IPS DF 6.9 (cell line): ENCODE data around the gene IFI16.
"Not testable (repeated sequence)": the region's sequence is repeated elsewhere in the genome, so short reads cannot be mapped to it uniquely, and the experiment has no call there.

Source experiments
- DNase-seq: peaks from one replicate; pipeline ENCODE4 v3.0.0-alpha.2; 2013; ENCODE audit warnings: low read depth, low spot score
- H3K27ac ChIP-seq: one replicate; pipeline ENCODE4 v1.5.1; 2013; ENCODE audit warnings: low read length, control low read depth
- H3K27me3 ChIP-seq: 2 replicates; pipeline ENCODE4 v1.6.1; 2013; ENCODE audit warnings: mild to moderate bottlenecking, low read length; ENCODE audit not compliant: control insufficient read depth, insufficient read depth
- H3K36me3 ChIP-seq: 2 replicates; pipeline ENCODE4 v1.6.1; 2013; ENCODE audit warnings: low read length; ENCODE audit not compliant: control insufficient read depth, insufficient read depth
- H3K4me1 ChIP-seq: 2 replicates; pipeline ENCODE4 v1.6.1; 2013; ENCODE audit warnings: low read length; ENCODE audit not compliant: control insufficient read depth, insufficient read depth
- H3K4me3 ChIP-seq: 2 replicates; pipeline ENCODE4 v1.5.1; 2013; ENCODE audit warnings: mild to moderate bottlenecking, low read length
- H3K9me3 ChIP-seq: 2 replicates; pipeline ENCODE4 v1.6.1; 2013; ENCODE audit warnings: low read length, inconsistent platforms; ENCODE audit not compliant: control insufficient read depth, insufficient read depth
- WGBS: extraction: QIAGEN DNeasy Blood & Tissue Kit; methylation state at CpG from one replicate; pipeline ENCODE4 v1.1.7; 2013; ENCODE audit warnings: mixed read lengths, missing lambda C conversion rate; ENCODE audit not compliant: insufficient read length, insufficient coverage; 5-methylcytosine and 5-hydroxymethylcytosine counted together

IFI16 gene

DNA sequence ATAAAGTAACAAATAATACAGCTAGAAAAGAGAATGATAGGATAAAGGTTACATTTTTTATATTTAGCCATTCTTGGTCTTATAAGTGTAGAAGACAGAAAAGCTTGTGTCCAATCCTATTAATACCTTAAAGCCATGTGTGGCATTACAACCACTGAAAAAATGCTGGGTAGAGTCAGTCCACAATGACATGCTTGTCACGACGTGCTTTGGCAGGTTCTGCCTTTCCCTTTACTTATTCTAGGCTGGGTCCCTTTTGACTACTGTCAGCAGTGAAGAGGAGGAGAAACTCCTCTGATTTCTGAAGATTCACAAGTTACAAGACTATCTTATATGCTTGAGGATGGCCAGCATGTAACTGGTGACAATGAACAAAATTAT, 81.5 kb downstream of the IFI16 start:
- Histone ChIP-seq H3K36me3 (no peaks in the 10 kb centered on the region), H3K9me3 (no peaks in the 10 kb centered on the region), H3K4me3 (no peak overlapping the region), H3K27me3 (no peaks in the 10 kb centered on the region), H3K27ac (no peak overlapping the region), H3K4me1 (no peaks in the 10 kb centered on the region)
- no CpG with 5 or more reads among the region's 2 CpGs for WGBS
- DNase-seq: no peak

DNA sequence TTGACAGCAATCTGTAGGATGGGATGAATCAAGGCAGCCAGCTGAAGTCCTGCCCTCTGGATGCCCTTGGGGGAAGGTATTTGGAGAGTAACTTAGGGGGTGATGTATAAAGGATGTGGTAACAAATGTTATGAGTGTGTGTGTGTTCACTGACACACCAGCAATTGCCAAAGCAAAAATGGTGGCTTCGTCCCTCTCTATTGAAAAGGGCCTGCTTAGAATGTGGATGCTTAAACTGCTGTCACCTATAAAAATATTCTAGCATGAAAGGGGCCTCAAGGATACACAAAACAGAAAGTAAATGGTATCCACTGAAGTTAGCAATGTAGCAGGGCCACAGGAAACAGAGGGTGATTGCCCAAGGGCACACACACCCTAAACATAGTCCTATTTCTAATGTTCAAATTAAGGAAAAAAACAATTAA, 81.9 kb downstream of the IFI16 start:
- H3K4me1 ChIP-seq: no peaks in the 10 kb centered on the region
- no peaks in the 10 kb centered on the region for H3K27me3 ChIP-seq
- no peaks in the 10 kb centered on the region for H3K36me3 ChIP-seq
- WGBS: no CpG with 5 or more reads among the region's 1 CpG
- H3K27ac ChIP-seq: no peak overlapping the region
- DNase-seq: no peak
- no peak overlapping the region for H3K4me3 ChIP-seq
- H3K9me3 ChIP-seq: no peaks in the 10 kb centered on the region

DNA sequence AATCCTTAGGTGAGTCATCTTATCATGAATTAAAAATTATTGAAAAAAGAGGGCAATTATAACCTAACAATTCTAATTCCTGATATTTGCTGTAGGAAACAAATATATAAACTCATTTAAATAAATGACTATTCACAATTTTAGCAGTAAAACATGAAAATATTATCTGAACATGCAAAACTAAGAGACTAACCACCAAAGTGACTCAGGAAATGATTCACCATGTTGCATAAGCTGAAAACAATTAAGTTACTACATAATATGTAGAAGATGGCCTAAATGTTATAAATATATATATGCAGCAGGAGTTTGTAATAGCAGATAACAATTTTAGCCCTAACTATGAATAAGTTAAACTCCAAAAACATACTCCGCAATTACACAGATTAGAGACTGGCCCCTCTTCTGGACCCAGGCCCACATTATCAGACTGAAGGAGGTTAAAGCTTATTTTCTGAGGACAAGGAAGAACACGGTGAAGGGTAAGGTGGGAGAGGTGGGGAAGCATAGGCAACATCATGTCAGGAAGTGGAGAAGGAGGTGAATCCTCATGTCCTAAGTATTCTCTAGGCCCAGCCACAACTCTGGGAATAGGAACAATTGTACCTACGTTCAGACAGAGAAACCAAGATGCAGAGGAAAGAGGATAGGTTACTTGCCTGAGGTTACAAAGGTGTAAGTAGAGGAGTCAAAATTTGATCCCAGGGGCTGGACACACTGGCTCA, 82.5 kb downstream of the IFI16 start:
- DNase-seq: no peak
- no peaks in the 10 kb centered on the region for H3K27me3 ChIP-seq
- H3K36me3 ChIP-seq: no peaks in the 10 kb centered on the region
- no CpG with 5 or more reads among the region's 3 CpGs for WGBS
- no peaks in the 10 kb centered on the region for H3K9me3 ChIP-seq
- no peak overlapping the region for H3K4me3 ChIP-seq
- no peaks in the 10 kb centered on the region for H3K4me1 ChIP-seq
- no peak overlapping the region for H3K27ac ChIP-seq

DNA sequence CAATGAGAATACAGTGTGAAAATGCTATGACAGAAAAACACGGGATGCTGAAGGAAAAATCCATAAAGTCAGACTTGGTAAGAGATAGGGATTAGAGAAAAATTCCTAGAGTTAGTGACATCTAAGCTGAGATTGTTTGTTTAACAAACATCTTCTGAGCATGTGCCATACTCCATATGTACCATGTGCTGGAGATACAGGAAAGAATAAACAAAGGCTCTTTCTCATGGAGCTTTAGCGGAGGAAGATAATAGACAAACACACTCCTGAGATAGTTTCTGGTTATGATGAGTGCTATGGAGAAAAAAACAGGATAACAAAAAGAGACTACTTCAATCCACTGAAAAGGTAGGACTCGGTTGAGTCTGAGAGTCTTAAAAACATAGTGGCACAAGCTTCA, 88.9 kb downstream of the IFI16 start:
- no CpG with 5 or more reads among the region's 3 CpGs for WGBS

DNA sequence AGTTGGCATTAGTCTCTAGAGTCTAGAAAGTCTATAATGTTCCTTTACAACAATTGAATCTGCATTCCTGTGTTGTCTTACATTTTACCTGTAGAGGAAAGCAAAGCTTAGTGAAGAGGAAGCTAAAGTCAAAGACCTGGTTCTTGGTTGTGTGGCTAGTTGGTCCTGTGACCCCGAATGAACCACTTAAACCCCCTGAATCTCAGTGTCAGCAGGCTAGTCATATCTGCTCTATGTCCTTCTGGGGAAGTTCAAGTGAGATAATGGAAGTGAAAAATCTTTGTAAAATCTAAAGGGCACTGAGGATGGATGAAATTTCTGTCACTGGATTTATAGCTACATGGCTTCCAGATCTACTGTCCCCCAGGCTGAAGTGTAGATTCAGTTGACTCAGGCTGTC, 90.9 kb downstream of the IFI16 start:
- no CpG with 5 or more reads among the region's 1 CpG for WGBS
- Histone ChIP-seq H3K9me3 (no peaks in the 10 kb centered on the region), H3K4me1 (no peaks in the 10 kb centered on the region), H3K27ac (no peak overlapping the region), H3K27me3 (no peaks in the 10 kb centered on the region), H3K4me3 (no peak overlapping the region), H3K36me3 (no peaks in the 10 kb centered on the region)
- DNase-seq: no peak

More for the DNA sequence above, 88.9 kb downstream of the IFI16 start:
- Histone ChIP-seq H3K9me3 (no peaks in the 10 kb centered on the region), H3K27me3 (no peaks in the 10 kb centered on the region), H3K27ac (no peak overlapping the region), H3K4me1 (no peaks in the 10 kb centered on the region), H3K4me3 (no peak overlapping the region), H3K36me3 (no peaks in the 10 kb centered on the region)
- DNase-seq: no peak

DNA sequence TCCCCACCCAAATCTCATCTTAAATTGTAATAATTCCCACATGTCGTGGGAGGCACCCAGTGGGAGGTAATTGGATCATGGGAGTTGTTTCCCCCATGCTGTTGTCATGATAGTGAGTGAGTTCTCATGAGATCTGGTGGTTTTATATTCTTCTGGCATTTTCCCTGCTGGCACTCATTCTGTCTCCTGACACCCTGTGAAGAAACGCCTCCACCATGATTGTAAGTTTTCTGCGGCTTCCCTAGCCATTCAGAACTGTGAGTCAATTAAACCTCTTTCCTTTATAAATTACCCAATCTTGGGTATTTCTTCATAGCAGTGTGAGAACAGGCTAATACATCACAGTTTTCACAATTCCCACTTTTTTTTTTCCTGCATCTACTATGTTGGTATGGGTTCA, 93.3 kb downstream of the IFI16 start:
- H3K9me3 ChIP-seq, H3K4me1 ChIP-seq, H3K4me3 ChIP-seq, H3K27me3 ChIP-seq, H3K36me3 ChIP-seq, H3K27ac ChIP-seq, DNase-seq: not testable (repeated sequence)
- no CpG with 5 or more reads among the region's 3 CpGs for WGBS
